A673 (cell line): ENCODE measurements around the gene RALGAPB. TPM values are rescaled to one million over a fixed set of nuclear protein-coding genes. Genes with fewer than 3 reads are reported as not detected.
A peak's percentile ranks its signal among the peaks of the same experiment; 100 is the strongest.
"Not testable (repeated sequence)": the region's sequence is repeated elsewhere in the genome, so short reads cannot be mapped to it uniquely, and the experiment has no call there.

Source experiments
- BruUV-seq: library from RNA; stranded (reverse); fragments of 400-500 nt; replicated peaks from 2 replicates; lab custom pipeline; 2021; lab: Mats Ljungman, UMichigan
- CTCF ChIA-PET: fragments of 300-600 bp; sonication (Branson Sonifier 250); formaldehyde crosslinking; loops from one replicate; lab custom pipeline; 2022; ENCODE audit warnings: antibody characterized with exemption; lab: Charles Lee
- POLR2A ChIA-PET: fragments of 300-600 bp; sonication (Branson Sonifier 250); formaldehyde crosslinking; loops from one replicate; lab custom pipeline; 2022; ENCODE audit warnings: antibody characterized with exemption; ENCODE audit not compliant: low non-redundant PET; lab: Charles Lee
- DNase-seq: peaks from one replicate; pipeline ENCODE4 v3.0.0-alpha.2; 2015; ENCODE audit warnings: low spot score
- H3K27ac ChIP-seq: fragments of 200-600 bp; sonication (generic); 2 replicates; pipeline ENCODE4 v1.5.1; 2016; ENCODE audit warnings: mixed run types, low read depth, mild to moderate bottlenecking, mixed read lengths, antibody characterized with exemption, low read length; ENCODE audit not compliant: poor library complexity, severe bottlenecking
- H3K27me3 ChIP-seq: fragments of 200-600 bp; sonication (generic); replicated peaks from 2 replicates; pipeline ENCODE4 v1.6.1; 2017; ENCODE audit warnings: mixed run types, low read depth, mild to moderate bottlenecking, mixed read lengths, antibody characterized with exemption, low read length; ENCODE audit not compliant: insufficient read depth, poor library complexity
- H3K36me3 ChIP-seq: fragments of 200-600 bp; sonication (generic); 2 replicates; pipeline ENCODE4 v1.6.1; 2016; ENCODE audit warnings: mixed run types, mild to moderate bottlenecking, mixed read lengths, antibody characterized with exemption, low read length; ENCODE audit not compliant: insufficient read depth, poor library complexity, severe bottlenecking
- H3K4me1 ChIP-seq: fragments of 200-600 bp; sonication (generic); 2 replicates; pipeline ENCODE4 v1.6.1; 2017; ENCODE audit warnings: mixed run types, mild to moderate bottlenecking, mixed read lengths, antibody characterized with exemption, low read length; ENCODE audit not compliant: insufficient read depth, poor library complexity, severe bottlenecking
- H3K4me3 ChIP-seq: fragments of 200-600 bp; sonication (generic); 2 replicates; pipeline ENCODE4 v1.5.1; 2016; ENCODE audit warnings: low read depth, mixed run types, mild to moderate bottlenecking, mixed read lengths, low read length; ENCODE audit not compliant: poor library complexity, severe bottlenecking
- H3K9me3 ChIP-seq: fragments of 200-600 bp; sonication (generic); 2 replicates; pipeline ENCODE4 v1.6.1; 2016; ENCODE audit warnings: mixed run types, low read depth, mild to moderate bottlenecking, mixed read lengths, antibody characterized with exemption, low read length; ENCODE audit not compliant: poor library complexity, severe bottlenecking
- EZH2 ChIP-seq: fragments of 200-600 bp; sonication (generic); IDR thresholded peaks from 2 replicates; pipeline ENCODE4 v1.6.1; 2017; ENCODE audit warnings: borderline replicate concordance, low read depth, mild to moderate bottlenecking, mixed read lengths, antibody characterized with exemption, low read length; ENCODE audit not compliant: poor library complexity, severe bottlenecking
- intact Hi-C: fragments of 100-400 bp; cut with micrococcal nuclease; formaldehyde crosslinking; loops from one replicate; pipeline ENCODE4 v1.10.0; 2022; ENCODE audit not compliant: unreplicated experiment
- total RNA-seq: library from RNA; stranded (reverse); gene quantifications from 2 replicates; pipeline ENCODE4 v1.2.3, GENCODE V29; 2021
- TF ChIP-seq, protein P1 (sequence below): fragments of 300-800, 200-600 bp; sonication (generic); conservative IDR thresholded peaks from 2 replicates; pipeline ENCODE4 v1.5.1; 2017; ENCODE audit warnings: low read depth, mild to moderate bottlenecking, antibody characterized with exemption, low read length, moderate library complexity, mixed read lengths

RALGAPB gene
- total RNA-seq, 1 experiment from 2014 or later = 34.4 TPM

DNA sequence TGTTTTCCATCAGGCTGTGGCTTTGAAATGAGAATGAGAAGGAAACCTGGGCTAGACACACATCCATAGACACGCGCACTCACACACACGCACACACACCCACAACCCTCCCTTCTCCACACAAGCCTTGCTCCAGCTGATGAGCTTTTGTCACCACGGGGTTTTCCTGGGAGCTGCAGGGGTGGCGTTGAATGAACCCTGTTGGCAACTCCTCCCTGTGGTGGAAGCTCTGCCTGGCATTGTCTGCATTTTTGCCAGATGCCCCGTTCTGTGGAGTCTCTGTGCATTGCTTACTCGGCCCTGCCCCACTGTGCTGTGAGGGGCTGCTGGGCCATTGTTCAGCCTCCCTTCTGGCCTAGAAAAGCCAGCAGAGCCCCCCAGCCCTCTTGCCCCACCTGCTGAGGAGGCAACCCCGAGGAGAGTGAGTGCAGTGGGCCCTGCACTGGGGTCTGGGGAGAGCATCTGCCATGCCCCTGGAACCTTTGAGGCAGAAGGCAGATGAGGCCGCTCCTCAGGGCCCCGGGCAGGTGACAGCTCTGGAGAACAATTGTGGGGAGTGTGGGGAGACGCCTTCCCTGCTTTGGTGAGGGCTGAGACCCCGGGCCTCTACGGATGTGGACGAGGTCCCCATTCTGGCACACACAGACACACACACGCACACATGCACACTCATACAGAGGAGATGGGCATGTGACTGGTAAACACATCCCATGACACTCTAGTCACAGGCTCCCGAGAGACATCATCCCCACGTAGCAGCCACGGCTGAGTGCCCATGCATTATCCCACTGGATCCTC is 118.2 kb downstream of the RALGAPB start:
- ChIA-PET POLR2A (no interaction called here), CTCF (no interaction called here)
- TF ChIP-seq, protein P1, sequence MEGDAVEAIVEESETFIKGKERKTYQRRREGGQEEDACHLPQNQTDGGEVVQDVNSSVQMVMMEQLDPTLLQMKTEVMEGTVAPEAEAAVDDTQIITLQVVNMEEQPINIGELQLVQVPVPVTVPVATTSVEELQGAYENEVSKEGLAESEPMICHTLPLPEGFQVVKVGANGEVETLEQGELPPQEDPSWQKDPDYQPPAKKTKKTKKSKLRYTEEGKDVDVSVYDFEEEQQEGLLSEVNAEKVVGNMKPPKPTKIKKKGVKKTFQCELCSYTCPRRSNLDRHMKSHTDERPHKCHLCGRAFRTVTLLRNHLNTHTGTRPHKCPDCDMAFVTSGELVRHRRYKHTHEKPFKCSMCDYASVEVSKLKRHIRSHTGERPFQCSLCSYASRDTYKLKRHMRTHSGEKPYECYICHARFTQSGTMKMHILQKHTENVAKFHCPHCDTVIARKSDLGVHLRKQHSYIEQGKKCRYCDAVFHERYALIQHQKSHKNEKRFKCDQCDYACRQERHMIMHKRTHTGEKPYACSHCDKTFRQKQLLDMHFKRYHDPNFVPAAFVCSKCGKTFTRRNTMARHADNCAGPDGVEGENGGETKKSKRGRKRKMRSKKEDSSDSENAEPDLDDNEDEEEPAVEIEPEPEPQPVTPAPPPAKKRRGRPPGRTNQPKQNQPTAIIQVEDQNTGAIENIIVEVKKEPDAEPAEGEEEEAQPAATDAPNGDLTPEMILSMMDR = no peak
- TF ChIP-seq EZH2 = no peak
- BruUV-seq = no TSS peak
- peak; percentile 40 for DNase-seq
- Histone ChIP-seq H3K36me3 (no peaks in the 10 kb centered on the region), H3K27me3 (no peaks in the 10 kb centered on the region), H3K4me1 (no peaks in the 10 kb centered on the region), H3K4me3 (no peak overlapping the region), H3K27ac (no peak overlapping the region), H3K9me3 (no peaks in the 10 kb centered on the region)
- intact Hi-C loops = no loop called here

DNA sequence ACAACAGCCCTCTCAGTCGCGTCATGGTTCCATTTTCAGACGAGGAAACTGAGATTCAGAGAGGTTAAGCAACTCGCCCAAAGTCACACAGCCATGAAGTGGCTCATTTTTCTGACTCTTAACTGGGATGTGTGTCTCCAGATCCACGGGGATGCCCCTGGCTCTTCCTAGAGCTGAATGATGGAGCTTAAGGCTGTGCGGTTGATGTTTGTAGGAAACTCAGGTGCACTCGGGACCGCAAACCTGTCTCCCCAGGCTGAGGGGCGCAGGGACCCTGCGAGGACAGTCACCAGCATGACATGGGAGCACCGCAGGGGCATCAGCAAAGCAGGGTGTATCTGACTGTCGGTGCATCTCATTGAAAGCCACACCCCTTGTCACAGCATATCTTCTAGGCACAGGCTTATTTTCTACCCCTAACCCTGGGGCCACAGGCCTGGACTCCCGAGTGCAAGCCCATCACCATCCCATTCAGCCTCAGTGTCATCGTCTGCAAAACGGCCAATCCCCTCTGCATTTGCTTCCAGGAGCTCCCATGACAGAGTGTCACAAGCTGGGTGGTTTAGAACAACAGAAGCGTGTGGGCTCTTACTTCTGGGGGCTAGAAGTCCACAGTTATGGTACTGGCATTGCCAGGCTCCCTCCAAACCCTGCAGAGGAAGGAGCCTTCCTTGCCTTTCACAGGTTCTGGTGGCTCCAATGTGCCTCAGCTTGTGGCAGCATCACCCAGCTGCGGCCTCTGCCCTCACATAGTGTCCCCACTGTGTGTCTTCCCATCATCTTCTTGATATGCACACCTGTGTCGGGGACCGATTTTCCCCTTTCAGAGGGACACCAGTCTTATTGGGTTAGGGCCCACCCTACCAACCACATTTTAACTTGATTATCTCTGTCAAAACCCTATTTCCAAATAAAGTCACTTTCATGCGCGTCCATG is 119.1 kb downstream of the RALGAPB start:
- H3K4me1 ChIP-seq = no peaks in the 10 kb centered on the region
- intact Hi-C loops = no loop called here
- no peak for DNase-seq
- POLR2A ChIA-PET = no interaction called here
- no TSS peak for BruUV-seq
- CTCF ChIA-PET = no interaction called here
- H3K36me3 ChIP-seq = no peaks in the 10 kb centered on the region
- H3K9me3 ChIP-seq = no peaks in the 10 kb centered on the region
- H3K27me3 ChIP-seq = no peaks in the 10 kb centered on the region
- no peak overlapping the region for H3K27ac ChIP-seq
- no peak overlapping the region for H3K4me3 ChIP-seq
- no peak for TF ChIP-seq EZH2
- TF ChIP-seq, protein P1 = no peak

DNA sequence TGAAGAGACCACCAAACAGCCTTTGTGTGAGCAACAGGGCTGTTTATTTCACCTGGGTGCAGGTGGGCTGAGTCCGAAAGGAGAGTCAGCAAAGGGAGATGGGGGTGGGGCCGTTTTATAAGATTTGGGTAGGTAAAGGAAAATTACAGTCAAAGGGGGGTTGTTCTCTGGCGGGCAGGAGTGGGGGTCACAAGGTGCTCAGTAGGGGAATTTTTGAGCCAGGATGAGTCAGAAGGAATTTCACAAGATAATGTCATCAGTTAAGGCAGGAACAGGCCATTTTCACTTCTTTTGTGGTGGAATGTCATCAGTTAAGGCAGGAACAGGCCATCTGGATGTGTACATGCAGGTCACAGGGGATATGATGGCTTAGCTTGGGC is 119.8 kb downstream of the RALGAPB start:
- BruUV-seq, CTCF ChIA-PET, H3K9me3 ChIP-seq, H3K4me3 ChIP-seq, DNase-seq, H3K36me3 ChIP-seq, H3K27ac ChIP-seq, H3K4me1 ChIP-seq, H3K27me3 ChIP-seq, POLR2A ChIA-PET, intact Hi-C loops: not testable (repeated sequence)

DNA sequence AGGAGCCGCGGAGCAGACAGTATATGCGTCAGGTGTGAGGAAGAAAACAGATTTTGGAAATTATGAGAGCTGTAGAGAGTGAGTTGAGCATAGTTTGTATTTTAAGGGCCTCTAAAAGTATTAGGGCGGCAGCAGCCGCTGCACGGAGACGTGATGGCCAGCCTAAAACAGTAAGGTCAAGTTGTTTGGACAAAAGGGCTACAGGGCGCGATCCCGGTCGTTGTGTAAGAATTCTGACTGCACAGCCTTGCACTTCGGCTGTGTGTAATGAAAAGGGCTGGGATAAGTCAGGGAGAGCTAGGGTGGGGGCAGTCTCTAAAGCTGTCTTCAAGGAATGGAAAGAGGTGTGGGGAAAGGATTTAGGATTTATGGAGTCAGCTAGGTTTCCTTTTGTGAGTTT is 121.6 kb downstream of the RALGAPB start:
- BruUV-seq, H3K9me3 ChIP-seq, DNase-seq, H3K4me3 ChIP-seq, CTCF ChIA-PET, H3K27ac ChIP-seq, H3K27me3 ChIP-seq, POLR2A ChIA-PET, intact Hi-C loops, H3K36me3 ChIP-seq, H3K4me1 ChIP-seq: not testable (repeated sequence)

DNA sequence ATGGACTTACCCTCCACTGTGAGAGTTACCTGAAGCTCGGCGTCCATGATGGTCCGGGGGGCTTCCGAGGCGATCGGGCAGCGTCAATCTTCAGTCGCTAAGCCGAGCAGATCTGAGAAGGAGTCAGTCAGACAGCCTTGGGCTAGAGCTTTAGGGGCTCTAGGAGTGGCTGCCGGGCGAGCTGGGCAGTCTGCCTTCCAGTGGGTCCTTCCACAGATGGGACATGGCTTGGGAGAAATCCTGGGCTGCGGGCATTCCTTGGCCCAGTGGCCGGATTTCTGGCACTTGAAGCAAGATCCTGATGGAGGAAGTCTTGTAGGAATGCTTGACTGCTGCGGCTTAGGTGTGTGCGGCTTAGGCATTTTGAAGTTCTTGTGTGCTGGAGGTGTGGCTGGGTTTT is 123.2 kb downstream of the RALGAPB start:
- BruUV-seq, H3K27me3 ChIP-seq, H3K4me1 ChIP-seq, H3K4me3 ChIP-seq, H3K27ac ChIP-seq, H3K36me3 ChIP-seq, DNase-seq, POLR2A ChIA-PET, intact Hi-C loops, H3K9me3 ChIP-seq, CTCF ChIA-PET: not testable (repeated sequence)
